ENCODE results near the gene TMPRSS4. TPM values are rescaled to one million over a fixed set of nuclear protein-coding genes. Genes with fewer than 3 reads are reported as not detected.

TMPRSS4 gene
- total RNA-seq, 1 donor from 2014 or later, result 16.8 TPM

- DNase-seq (ENCODE audit: low read depth), result no peak
- H3K27me3 ChIP-seq (ENCODE audit: control insufficient read depth, insufficient read depth, low read length), result peaks cover 85% of the 10 kb centered on the region
Measured at GRCh38 chr11:118148856-118149255, 72.0 kb downstream of the TMPRSS4 start.

GRCh38 chr11:118149493-118149892, 72.6 kb downstream of the TMPRSS4 start:
- no peaks in the 10 kb centered on the region for H3K36me3 ChIP-seq (ENCODE audit: control insufficient read depth, insufficient read depth, low read length)
- peaks cover 85% of the 10 kb centered on the region for H3K27me3 ChIP-seq (ENCODE audit: control insufficient read depth, insufficient read depth, low read length)
- H3K4me3 ChIP-seq (ENCODE audit: low read depth, low read length), result no peak overlapping the region
- DNase-seq (ENCODE audit: low read depth), result no peak
- TF ChIP-seq CTCF (IDR thresholded peaks at IDR 0.05; ENCODE audit: insufficient read depth, low read length, poor library complexity, severe bottlenecking), result no peak

More at GRCh38 chr11:118148856-118149255, 72.0 kb downstream of the TMPRSS4 start:
- Histone ChIP-seq H3K4me3 (ENCODE audit: low read depth, low read length) (no peak overlapping the region), H3K36me3 (ENCODE audit: control insufficient read depth, insufficient read depth, low read length) (no peaks in the 10 kb centered on the region)
- TF ChIP-seq CTCF (IDR thresholded peaks at IDR 0.05; ENCODE audit: insufficient read depth, low read length, poor library complexity, severe bottlenecking), result no peak

DNA sequence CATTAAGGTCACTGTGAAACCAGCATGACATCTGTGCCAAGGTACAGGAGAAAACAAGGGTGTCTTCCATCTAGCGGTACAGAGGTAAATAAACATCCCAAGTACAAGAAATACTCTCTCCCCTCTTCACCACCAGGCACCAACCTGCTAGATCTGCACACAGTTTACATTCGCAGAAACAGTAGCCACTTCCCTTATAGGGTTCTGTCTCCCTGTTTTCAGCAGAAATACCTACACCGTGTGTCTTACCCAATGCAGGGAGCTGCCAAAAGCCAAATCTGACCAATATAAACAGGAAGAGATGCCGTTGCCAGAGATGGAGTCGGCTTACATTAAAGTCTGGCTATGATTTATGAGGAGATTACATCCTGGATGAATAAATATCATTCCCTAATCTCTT, 74.6 kb downstream of the TMPRSS4 start:
- DNase-seq (ENCODE audit: low read depth), result no peak
- Histone ChIP-seq H3K4me3 (ENCODE audit: low read depth, low read length) (no peak overlapping the region), H3K27me3 (ENCODE audit: control insufficient read depth, insufficient read depth, low read length) (peaks cover 88% of the 10 kb centered on the region), H3K36me3 (ENCODE audit: control insufficient read depth, insufficient read depth, low read length) (no peaks in the 10 kb centered on the region)
- TF ChIP-seq CTCF (IDR thresholded peaks at IDR 0.05; ENCODE audit: insufficient read depth, low read length, poor library complexity, severe bottlenecking), result no peak

DNA sequence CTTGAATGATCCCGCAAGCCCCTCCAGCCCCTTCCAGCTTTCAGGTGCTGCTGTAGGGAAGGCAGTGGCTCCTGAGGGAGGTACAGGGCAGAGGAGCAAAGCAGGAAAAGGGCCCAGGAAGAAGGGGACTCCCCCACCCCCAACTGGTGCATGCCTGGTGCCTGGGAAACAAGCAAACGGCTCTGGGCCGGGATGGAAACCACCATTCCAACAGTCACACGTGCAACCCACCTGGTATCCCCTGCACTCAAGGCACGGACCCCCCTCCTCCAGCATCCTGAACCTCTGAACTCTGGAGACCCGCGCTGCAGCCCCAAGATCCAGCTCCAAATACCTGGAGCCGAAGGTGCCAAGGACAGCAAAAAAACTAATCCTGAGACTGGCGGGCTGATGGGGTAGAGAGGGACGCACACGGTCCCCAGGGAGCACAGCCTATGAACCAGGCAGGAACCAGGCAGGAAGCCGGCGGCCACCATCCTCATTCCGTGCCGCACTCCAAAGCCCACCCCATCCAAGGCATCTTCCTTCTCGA, 75.2 kb downstream of the TMPRSS4 start:
- DNase-seq (ENCODE audit: low read depth), result no peak
- TF ChIP-seq CTCF (IDR thresholded peaks at IDR 0.05; ENCODE audit: insufficient read depth, low read length, poor library complexity, severe bottlenecking), result no peak
- no peaks in the 10 kb centered on the region for H3K36me3 ChIP-seq (ENCODE audit: control insufficient read depth, insufficient read depth, low read length)
- H3K27me3 ChIP-seq (ENCODE audit: control insufficient read depth, insufficient read depth, low read length), result peaks cover 92% of the 10 kb centered on the region
- no peak overlapping the region for H3K4me3 ChIP-seq (ENCODE audit: low read depth, low read length)

- TF ChIP-seq CTCF (IDR thresholded peaks at IDR 0.05; ENCODE audit: insufficient read depth, low read length, poor library complexity, severe bottlenecking), result no peak
- peaks cover 96% of the 10 kb centered on the region for H3K27me3 ChIP-seq (ENCODE audit: control insufficient read depth, insufficient read depth, low read length)
- no peak for DNase-seq (ENCODE audit: low read depth)
- H3K36me3 ChIP-seq (ENCODE audit: control insufficient read depth, insufficient read depth, low read length), result no peaks in the 10 kb centered on the region
- H3K4me3 ChIP-seq (ENCODE audit: low read depth, low read length), result peak within 1 kb of the TSS; percentile 34
Measured at GRCh38 chr11:118152552-118153471, 75.9 kb downstream of the TMPRSS4 start, which contains the start of gene SCN4B. TSS of gene SCN4B (minus strand) at chr11:118152823. CDS start at chr11:118152673, 150 bp downstream.
